Activated T-helper 1 cell treated with anti-CD3 and anti-CD28 coated beads, Interleukin-12 subunit alpha, Interleukin-12 subunit beta, Interleukin-2, Interleukin-4 antibody, amounts not matched to agents 30 ng/mL and 10 ng/mL and 1 ng/mL, durations not matched to agents 14 hours and 24 hours and 36 hours (primary cell): Measurements from ENCODE around the gene HMX3. TPM values are rescaled to one million over a fixed set of nuclear protein-coding genes. Genes with fewer than 3 reads are reported as not detected.
A peak's percentile ranks its signal among the peaks of the same experiment; 100 is the strongest.

ENCODE experiments used
- DNase-seq: peaks from one replicate; pipeline ENCODE4 v3.0.0; 2021; ENCODE audit warnings: low spot score
- H3K27ac Mint-ChIP-seq: one replicate; pipeline ENCODE4 v1.8.0; 2021; ENCODE audit warnings: mild to moderate bottlenecking, mixed read lengths
- H3K27me3 Mint-ChIP-seq: one replicate; pipeline ENCODE4 v1.8.0; 2022; ENCODE audit warnings: mild to moderate bottlenecking, moderate library complexity, mixed read lengths; ENCODE audit not compliant: insufficient read depth
- H3K36me3 Mint-ChIP-seq: one replicate; pipeline ENCODE4 v1.8.0; 2021; ENCODE audit warnings: low read depth, mixed read lengths
- H3K4me1 Mint-ChIP-seq: one replicate; pipeline ENCODE4 v1.8.0; 2021; ENCODE audit warnings: low read depth, mixed read lengths
- H3K4me3 Mint-ChIP-seq: one replicate; pipeline ENCODE4 v1.8.0; 2021; ENCODE audit warnings: mild to moderate bottlenecking, moderate library complexity, mixed read lengths
- H3K9me3 Mint-ChIP-seq: one replicate; pipeline ENCODE4 v1.8.0; 2021; ENCODE audit warnings: mixed read lengths
- intact Hi-C: fragments of 100-400 bp; cut with micrococcal nuclease; formaldehyde crosslinking; loops from one replicate; pipeline ENCODE4 v1.15.1; 2024
- total RNA-seq: library from RNA; stranded (reverse); gene quantifications from 2 replicates; pipeline ENCODE4 v1.2.3, GENCODE V29; 2022

The HMX3 gene
- total RNA-seq, 1 donor from 2014 or later: not detected

- Mint-ChIP-seq H3K27me3 (peaks cover 66% of the 10 kb centered on the region), H3K27ac (peak overlapping the region; percentile 63), H3K4me1 (peaks cover 36% of the 10 kb centered on the region), H3K36me3 (peaks cover 4% of the 10 kb centered on the region), H3K4me3 (no peak overlapping the region), H3K9me3 (no peaks in the 10 kb centered on the region)
- DNase-seq: no peak
- intact Hi-C loops: no loop called here
These were observed 10.5 kb downstream of the HMX3 start for GRCh38 chr10:123146013-123146893.

DNA sequence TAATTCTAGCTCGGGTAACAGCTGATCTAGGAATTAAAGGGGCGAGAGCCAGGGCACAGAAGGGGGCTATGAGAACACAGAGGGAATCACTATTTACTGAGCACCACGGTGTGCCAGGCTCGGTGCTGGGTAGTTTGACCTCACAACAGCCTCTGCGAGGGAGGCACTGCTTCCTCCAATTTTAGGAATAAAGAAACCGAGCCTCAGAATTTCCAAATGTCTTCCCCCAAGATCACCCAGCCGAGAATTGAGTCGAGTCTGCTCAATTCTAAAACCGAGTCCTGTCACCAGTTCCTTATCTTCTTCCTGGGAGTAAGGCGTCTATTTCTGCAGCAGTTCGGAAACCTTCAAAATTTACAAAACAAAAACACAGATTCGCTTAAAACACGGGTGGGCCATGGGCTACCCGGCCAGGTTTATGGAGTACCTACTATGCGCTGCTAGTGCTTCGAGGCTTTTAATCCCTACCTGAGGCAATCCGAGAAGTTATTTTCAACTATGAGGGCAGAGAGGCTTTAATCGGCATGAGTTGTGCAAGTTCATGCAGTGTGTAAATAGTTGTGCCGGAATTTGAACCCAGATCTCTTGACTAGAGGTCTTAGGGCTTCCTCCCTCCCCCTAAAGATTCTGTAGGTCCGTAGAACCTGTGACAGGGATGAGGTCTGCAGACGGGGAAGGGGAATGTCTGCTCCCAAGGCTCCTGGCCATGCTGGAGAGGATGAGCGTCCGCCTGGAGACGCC lies 11.3 kb downstream of the HMX3 start:
- Mint-ChIP-seq H3K36me3 (peaks cover 4% of the 10 kb centered on the region), H3K9me3 (no peaks in the 10 kb centered on the region), H3K27me3 (peaks cover 64% of the 10 kb centered on the region), H3K4me3 (peak overlapping the region; percentile 51), H3K4me1 (peaks cover 43% of the 10 kb centered on the region), H3K27ac (peak overlapping the region; percentile 55)
- DNase-seq: no peak
- intact Hi-C loops: no loop called here

GRCh38 chr10:123147635-123148413 lies 12.1 kb downstream of the HMX3 start, which contains the start of gene HMX2:
Gene HMX2 (plus strand): TSS chr10:123148136. CDS start chr10:123148379, 243 bp downstream.
- H3K36me3 Mint-ChIP-seq: peaks cover 4% of the 10 kb centered on the region
- peak within 1 kb of the TSS; percentile 57 for H3K4me3 Mint-ChIP-seq
- peaks cover 43% of the 10 kb centered on the region for H3K4me1 Mint-ChIP-seq
- no peaks in the 10 kb centered on the region for H3K9me3 Mint-ChIP-seq
- DNase-seq: no peak
- H3K27me3 Mint-ChIP-seq: peaks cover 59% of the 10 kb centered on the region
- intact Hi-C loops: loop anchor here (1.0 kb wide), 1 partner anchor 11 kb away; no protein-coding TSS in a partner anchor
- H3K27ac Mint-ChIP-seq: peak within 1 kb of the TSS; percentile 78

- Mint-ChIP-seq H3K36me3 (peaks cover 4% of the 10 kb centered on the region), H3K4me1 (peaks cover 47% of the 10 kb centered on the region), H3K9me3 (no peaks in the 10 kb centered on the region), H3K27ac (peak overlapping the region; percentile 78), H3K4me3 (peak overlapping the region; percentile 57), H3K27me3 (peaks cover 54% of the 10 kb centered on the region)
- no peak for DNase-seq
- intact Hi-C loops: loop anchor here (1.0 kb wide), 1 partner anchor 11 kb away; no protein-coding TSS in a partner anchor
These were observed 12.8 kb downstream of the HMX3 start for GRCh38 chr10:123148414-123149161.

GRCh38 chr10:123149162-123149567 lies 13.4 kb downstream of the HMX3 start:
- DNase-seq: no peak
- intact Hi-C loops: no loop called here
- H3K9me3 Mint-ChIP-seq: no peaks in the 10 kb centered on the region
- H3K36me3 Mint-ChIP-seq: peaks cover 4% of the 10 kb centered on the region
- peaks cover 48% of the 10 kb centered on the region for H3K27me3 Mint-ChIP-seq
- peak overlapping the region; percentile 57 for H3K4me3 Mint-ChIP-seq
- peaks cover 50% of the 10 kb centered on the region for H3K4me1 Mint-ChIP-seq
- peak overlapping the region; percentile 78 for H3K27ac Mint-ChIP-seq

- peaks cover 5% of the 10 kb centered on the region for H3K36me3 Mint-ChIP-seq
- no peaks in the 10 kb centered on the region for H3K9me3 Mint-ChIP-seq
- DNase-seq: no peak
- peak overlapping the region; percentile 56 for H3K27ac Mint-ChIP-seq
- H3K4me3 Mint-ChIP-seq: peak overlapping the region; percentile 71
- peaks cover 44% of the 10 kb centered on the region for H3K4me1 Mint-ChIP-seq
- intact Hi-C loops: loop anchor here (5.0 to 10.0 kb wide), 4 partner anchors 1075 to 1575 kb away; partner anchors contain the start of genes ATE1 and LHPP
- H3K27me3 Mint-ChIP-seq: peaks cover 42% of the 10 kb centered on the region
These were observed 13.9 kb downstream of the HMX3 start for GRCh38 chr10:123149568-123150270.

GRCh38 chr10:123150271-123150985 lies 14.7 kb downstream of the HMX3 start:
- intact Hi-C loops: loop anchor here (5.0 to 10.0 kb wide), 4 partner anchors 1074 to 1574 kb away; partner anchors contain the start of genes ATE1 and LHPP
- Mint-ChIP-seq H3K4me1 (peaks cover 37% of the 10 kb centered on the region), H3K36me3 (peaks cover 11% of the 10 kb centered on the region), H3K4me3 (peak overlapping the region; percentile 71), H3K27me3 (peaks cover 35% of the 10 kb centered on the region), H3K27ac (peak overlapping the region; percentile 56), H3K9me3 (no peaks in the 10 kb centered on the region)
- DNase-seq: no peak

DNA sequence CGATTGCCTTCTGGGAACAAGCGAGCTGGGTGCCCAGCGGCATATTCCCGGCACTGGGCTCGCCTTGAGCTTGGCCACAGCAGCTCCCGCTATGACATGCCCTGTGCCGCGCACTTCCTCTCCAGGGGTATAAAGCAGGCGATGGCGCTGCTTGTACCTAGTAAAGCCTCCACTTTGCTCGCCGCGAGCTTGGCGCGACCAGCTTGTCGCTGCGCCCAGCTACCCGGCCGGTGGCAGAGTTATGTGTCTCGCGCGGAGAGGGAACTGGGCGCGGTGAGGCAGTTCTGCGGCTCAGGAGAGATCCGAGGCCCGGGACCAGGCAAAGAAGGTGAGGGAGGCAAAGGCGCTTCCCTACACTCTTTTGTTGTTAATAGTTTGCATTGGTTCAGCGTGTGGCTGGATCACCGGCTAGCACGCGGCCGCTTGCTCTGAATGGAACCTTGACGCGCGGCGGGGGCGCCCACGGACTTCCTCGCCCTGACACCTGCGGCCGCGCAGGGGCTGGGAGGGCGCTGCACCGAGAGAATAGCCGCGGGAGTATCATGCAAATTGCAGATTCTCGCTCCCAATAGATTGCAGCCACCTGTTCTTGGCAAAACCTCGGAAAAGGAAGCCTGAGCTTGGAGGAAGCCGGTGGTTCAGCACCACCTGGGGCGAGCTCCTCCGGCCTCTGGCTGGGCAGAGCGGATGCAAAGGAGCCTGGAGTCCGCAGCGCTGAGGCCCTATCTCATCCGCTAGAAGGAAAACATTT lies 15.4 kb downstream of the HMX3 start:
- no peak for DNase-seq
- H3K27me3 Mint-ChIP-seq: peaks cover 31% of the 10 kb centered on the region
- H3K36me3 Mint-ChIP-seq: peaks cover 14% of the 10 kb centered on the region
- peak overlapping the region; percentile 60 for H3K4me3 Mint-ChIP-seq
- intact Hi-C loops: loop anchor here (1.0 to 10.0 kb wide), 5 partner anchors 13 to 1574 kb away; partner anchors contain the start of genes ATE1 and LHPP
- H3K27ac Mint-ChIP-seq: no peak overlapping the region
- H3K4me1 Mint-ChIP-seq: peaks cover 36% of the 10 kb centered on the region
- H3K9me3 Mint-ChIP-seq: no peaks in the 10 kb centered on the region

GRCh38 chr10:123151737-123152135 lies 16.0 kb downstream of the HMX3 start:
- H3K4me3 Mint-ChIP-seq: peak overlapping the region; percentile 60
- no peak overlapping the region for H3K27ac Mint-ChIP-seq
- H3K9me3 Mint-ChIP-seq: no peaks in the 10 kb centered on the region
- H3K4me1 Mint-ChIP-seq: peaks cover 42% of the 10 kb centered on the region
- peaks cover 19% of the 10 kb centered on the region for H3K36me3 Mint-ChIP-seq
- no peak for DNase-seq
- intact Hi-C loops: loop anchor here (1.0 to 10.0 kb wide), 5 partner anchors 13 to 1573 kb away; partner anchors contain the start of genes ATE1 and LHPP
- peaks cover 27% of the 10 kb centered on the region for H3K27me3 Mint-ChIP-seq

DNA sequence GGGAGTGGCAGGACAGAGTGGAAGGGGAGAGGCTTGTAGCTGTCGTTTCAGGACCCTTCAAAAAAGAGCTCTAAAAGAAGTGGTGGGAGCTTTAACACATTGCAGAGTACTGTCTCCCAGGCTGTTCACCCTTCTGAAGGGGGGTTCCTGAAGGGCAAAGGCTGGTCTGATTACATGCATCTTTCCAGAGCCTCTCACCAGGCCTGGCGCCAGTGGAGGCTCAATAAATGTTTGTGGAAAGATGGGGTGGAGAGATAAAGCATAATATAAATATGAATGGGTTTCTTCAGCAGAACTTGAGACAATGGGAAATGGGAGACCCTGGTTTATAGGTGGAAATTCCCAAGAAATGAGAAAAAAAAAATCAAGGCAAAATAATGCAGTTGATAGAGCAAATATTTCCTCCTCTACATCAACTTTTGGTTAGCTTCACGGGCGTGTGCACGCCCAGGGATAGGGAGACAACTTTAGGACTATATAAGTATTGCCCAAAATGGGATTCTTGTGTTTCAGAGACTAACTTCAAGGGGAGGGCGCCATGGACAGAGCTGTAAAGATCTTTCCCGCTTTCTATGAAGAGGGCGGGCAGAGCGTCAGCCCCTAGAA lies 17.8 kb downstream of the HMX3 start:
- no peak for DNase-seq
- intact Hi-C loops: loop anchor here (1.0 to 10.0 kb wide), 9 partner anchors 135 to 1571 kb away; partner anchors contain the start of genes ATE1, C10orf88, FAM24B and IKZF5
- H3K27me3 Mint-ChIP-seq: peaks cover 21% of the 10 kb centered on the region
- H3K27ac Mint-ChIP-seq: peak overlapping the region; percentile 100
- H3K9me3 Mint-ChIP-seq: no peaks in the 10 kb centered on the region
- H3K36me3 Mint-ChIP-seq: peaks cover 37% of the 10 kb centered on the region
- peak overlapping the region; percentile 100 for H3K4me3 Mint-ChIP-seq
- H3K4me1 Mint-ChIP-seq: peaks cover 60% of the 10 kb centered on the region
